HUES6 (cell line): Measurements from ENCODE around the gene FAM222B.
"Not testable (repeated sequence)": the region's sequence is repeated elsewhere in the genome, so short reads cannot be mapped to it uniquely, and the experiment has no call there.

Experiments
- H3K27ac ChIP-seq: 2 replicates; pipeline ENCODE4 v1.7.0; 2013; ENCODE audit warnings: low read depth, mild to moderate bottlenecking, low read length, inconsistent platforms
- H3K27me3 ChIP-seq: 2 replicates; pipeline ENCODE4 v1.6.1; 2013; ENCODE audit warnings: low read length; ENCODE audit not compliant: control insufficient read depth, insufficient read depth
- H3K36me3 ChIP-seq: 2 replicates; pipeline ENCODE4 v1.6.1; 2013; ENCODE audit warnings: low read length; ENCODE audit not compliant: control insufficient read depth, insufficient read depth
- H3K4me1 ChIP-seq: 2 replicates; pipeline ENCODE4 v1.6.1; 2013; ENCODE audit warnings: low read length; ENCODE audit not compliant: control insufficient read depth, insufficient read depth
- H3K4me3 ChIP-seq: 2 replicates; pipeline ENCODE4 v1.5.1; 2013; ENCODE audit warnings: low read depth, low read length
- H3K9ac ChIP-seq: one replicate; pipeline ENCODE4 v1.6.1; 2013; ENCODE audit warnings: mild to moderate bottlenecking, low read length
- H3K9me3 ChIP-seq: 2 replicates; pipeline ENCODE4 v1.6.1; 2013; ENCODE audit warnings: low read depth, low read length; ENCODE audit not compliant: control insufficient read depth, insufficient read depth

FAM222B gene

GRCh38 chr17:28743243-28744103, 99.1 kb downstream of the FAM222B start, which contains the start of gene TRAF4:
TSS of gene TRAF4 (plus strand) at chr17:28744011. CDS start at chr17:28744113, 102 bp downstream.
- peaks cover 56% of the 10 kb centered on the region for H3K36me3 ChIP-seq
- peak within 1 kb of the TSS; percentile 99 for H3K9ac ChIP-seq
- peak within 1 kb of the TSS; percentile 71 for H3K4me3 ChIP-seq
- H3K9me3 ChIP-seq, result no peaks in the 10 kb centered on the region
- H3K27ac ChIP-seq, result peak within 1 kb of the TSS; percentile 94
- no peaks in the 10 kb centered on the region for H3K27me3 ChIP-seq
- H3K4me1 ChIP-seq, result peaks cover 33% of the 10 kb centered on the region

GRCh38 chr17:28741358-28742349, 100.9 kb downstream of the FAM222B start:
- Histone ChIP-seq H3K27ac (no peak overlapping the region), H3K4me3 (no peak overlapping the region), H3K9ac (no peak overlapping the region), H3K36me3 (peaks cover 51% of the 10 kb centered on the region), H3K27me3 (no peaks in the 10 kb centered on the region), H3K4me1 (peaks cover 22% of the 10 kb centered on the region), H3K9me3 (no peaks in the 10 kb centered on the region)

GRCh38 chr17:28740406-28741357, 101.9 kb downstream of the FAM222B start:
- Histone ChIP-seq H3K9me3 (no peaks in the 10 kb centered on the region), H3K36me3 (peaks cover 41% of the 10 kb centered on the region), H3K4me1 (peaks cover 12% of the 10 kb centered on the region), H3K27ac (no peak overlapping the region), H3K27me3 (no peaks in the 10 kb centered on the region), H3K9ac (no peak overlapping the region), H3K4me3 (no peak overlapping the region)

GRCh38 chr17:28738680-28739384, 103.8 kb downstream of the FAM222B start:
- H3K36me3 ChIP-seq, result peaks cover 47% of the 10 kb centered on the region
- H3K4me3 ChIP-seq, result no peak overlapping the region
- no peak overlapping the region for H3K9ac ChIP-seq
- no peaks in the 10 kb centered on the region for H3K27me3 ChIP-seq
- H3K9me3 ChIP-seq, result no peaks in the 10 kb centered on the region
- H3K4me1 ChIP-seq, result peaks cover 15% of the 10 kb centered on the region
- no peak overlapping the region for H3K27ac ChIP-seq

GRCh38 chr17:28737770-28738679, 104.6 kb downstream of the FAM222B start:
- Histone ChIP-seq H3K9me3 (no peaks in the 10 kb centered on the region), H3K4me3 (no peak overlapping the region), H3K27me3 (no peaks in the 10 kb centered on the region), H3K36me3 (peaks cover 49% of the 10 kb centered on the region), H3K27ac (no peak overlapping the region), H3K4me1 (peaks cover 15% of the 10 kb centered on the region), H3K9ac (no peak overlapping the region)

- no peak overlapping the region for H3K27ac ChIP-seq
- peaks cover 49% of the 10 kb centered on the region for H3K36me3 ChIP-seq
- peaks cover 9% of the 10 kb centered on the region; the same call in 1 of the 2 replicates for H3K4me1 ChIP-seq
- no peaks in the 10 kb centered on the region for H3K9me3 ChIP-seq
- no peak overlapping the region for H3K9ac ChIP-seq
- H3K27me3 ChIP-seq, result no peaks in the 10 kb centered on the region
- no peak overlapping the region for H3K4me3 ChIP-seq
Observed at GRCh38 chr17:28737316-28737715, 105.3 kb downstream of the FAM222B start.

- H3K36me3 ChIP-seq, result peaks cover 45% of the 10 kb centered on the region
- H3K4me1 ChIP-seq, H3K27ac ChIP-seq, H3K27me3 ChIP-seq, H3K9ac ChIP-seq, H3K4me3 ChIP-seq, H3K9me3 ChIP-seq: not testable (repeated sequence)
Observed at GRCh38 chr17:28735913-28736769, 106.4 kb downstream of the FAM222B start.

GRCh38 chr17:28735242-28735722, 107.3 kb downstream of the FAM222B start:
- Histone ChIP-seq H3K4me1 (peaks cover 5% of the 10 kb centered on the region; the same call in 1 of the 2 replicates), H3K36me3 (peaks cover 38% of the 10 kb centered on the region), H3K27ac (no peak overlapping the region), H3K9ac (no peak overlapping the region), H3K4me3 (no peak overlapping the region), H3K27me3 (no peaks in the 10 kb centered on the region), H3K9me3 (no peaks in the 10 kb centered on the region)
